ENCODE results near the gene WNT7B. TPM values are rescaled to one million over a fixed set of nuclear protein-coding genes. Genes with fewer than 3 reads are reported as not detected.

Gene WNT7B
- total RNA-seq, 1 experiment from 2014 or later, result not detected

DNA sequence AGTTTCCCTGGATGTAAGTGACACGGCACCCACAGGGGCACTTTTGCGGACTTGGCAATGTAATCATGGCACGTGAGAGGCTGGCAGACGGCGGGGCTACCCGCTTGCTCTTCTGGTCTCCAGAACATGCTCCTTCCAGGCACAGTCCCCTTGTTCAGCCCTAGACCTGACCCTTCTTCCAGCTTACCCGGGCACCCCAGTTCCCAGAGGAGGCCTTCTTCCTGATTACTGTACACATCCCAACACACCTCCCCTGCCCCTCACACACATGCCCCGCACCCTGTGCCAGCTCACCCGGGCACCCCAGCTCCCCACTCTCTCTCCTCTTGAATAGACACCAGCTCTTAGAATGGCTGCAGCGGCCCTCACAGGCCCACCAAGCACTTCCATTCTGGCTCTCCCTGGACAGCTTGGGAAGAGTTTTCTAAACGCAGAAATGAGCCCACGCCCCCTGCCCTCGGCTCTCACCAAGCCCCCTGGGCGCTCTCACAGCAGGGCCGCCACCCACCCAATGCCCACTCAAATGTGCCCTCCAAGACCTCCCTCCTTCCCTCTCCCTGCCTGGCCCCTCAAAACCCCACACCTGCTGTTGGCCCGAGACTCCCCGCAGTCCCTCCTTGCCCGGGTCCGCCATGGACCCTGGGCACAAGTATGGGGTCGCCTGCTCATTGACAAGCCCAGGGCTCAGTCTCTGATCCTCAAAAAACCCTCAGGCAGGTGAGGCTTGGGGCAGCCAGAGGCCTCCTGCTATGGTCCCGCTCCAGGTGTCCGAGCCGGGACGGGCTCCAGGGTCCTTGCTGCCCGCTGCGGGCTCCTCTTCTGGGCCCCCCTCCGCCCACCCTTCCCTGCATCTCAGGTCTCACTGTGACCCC lies 88.5 kb downstream of the WNT7B start:
- CTCF ChIA-PET, result no interaction called here
- no peaks in the 10 kb centered on the region for H3K36me3 ChIP-seq (ENCODE audit: insufficient read depth, low read length, poor library complexity, severe bottlenecking)
- no peak for TF ChIP-seq EZH2 (IDR thresholded peaks at IDR 0.05; ENCODE audit: borderline replicate concordance, low read depth, low read length, poor library complexity, severe bottlenecking)
- TF ChIP-seq, protein P1, sequence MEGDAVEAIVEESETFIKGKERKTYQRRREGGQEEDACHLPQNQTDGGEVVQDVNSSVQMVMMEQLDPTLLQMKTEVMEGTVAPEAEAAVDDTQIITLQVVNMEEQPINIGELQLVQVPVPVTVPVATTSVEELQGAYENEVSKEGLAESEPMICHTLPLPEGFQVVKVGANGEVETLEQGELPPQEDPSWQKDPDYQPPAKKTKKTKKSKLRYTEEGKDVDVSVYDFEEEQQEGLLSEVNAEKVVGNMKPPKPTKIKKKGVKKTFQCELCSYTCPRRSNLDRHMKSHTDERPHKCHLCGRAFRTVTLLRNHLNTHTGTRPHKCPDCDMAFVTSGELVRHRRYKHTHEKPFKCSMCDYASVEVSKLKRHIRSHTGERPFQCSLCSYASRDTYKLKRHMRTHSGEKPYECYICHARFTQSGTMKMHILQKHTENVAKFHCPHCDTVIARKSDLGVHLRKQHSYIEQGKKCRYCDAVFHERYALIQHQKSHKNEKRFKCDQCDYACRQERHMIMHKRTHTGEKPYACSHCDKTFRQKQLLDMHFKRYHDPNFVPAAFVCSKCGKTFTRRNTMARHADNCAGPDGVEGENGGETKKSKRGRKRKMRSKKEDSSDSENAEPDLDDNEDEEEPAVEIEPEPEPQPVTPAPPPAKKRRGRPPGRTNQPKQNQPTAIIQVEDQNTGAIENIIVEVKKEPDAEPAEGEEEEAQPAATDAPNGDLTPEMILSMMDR (conservative IDR thresholded peaks at IDR 0.05; ENCODE audit: low read depth, low read length), result no peak
- H3K9me3 ChIP-seq (ENCODE audit: low read depth, low read length, poor library complexity, severe bottlenecking), result no peaks in the 10 kb centered on the region
- H3K4me3 ChIP-seq (ENCODE audit: low read depth, low read length, poor library complexity, severe bottlenecking), result no peak overlapping the region
- no peaks in the 10 kb centered on the region for H3K4me1 ChIP-seq (ENCODE audit: insufficient read depth, low read length, poor library complexity, severe bottlenecking)
- BruUV-seq (replicated peaks), result no TSS peak
- DNase-seq (ENCODE audit: low spot score), result no peak
- intact Hi-C loops (cut with micrococcal nuclease; ENCODE audit: unreplicated experiment), result no loop called here
- POLR2A ChIA-PET (ENCODE audit: low non-redundant PET), result no interaction called here
- H3K27me3 ChIP-seq (replicated peaks; ENCODE audit: insufficient read depth, low read depth, low read length, poor library complexity), result no peaks in the 10 kb centered on the region
- no peak overlapping the region for H3K27ac ChIP-seq (ENCODE audit: low read depth, low read length, poor library complexity, severe bottlenecking)

DNA sequence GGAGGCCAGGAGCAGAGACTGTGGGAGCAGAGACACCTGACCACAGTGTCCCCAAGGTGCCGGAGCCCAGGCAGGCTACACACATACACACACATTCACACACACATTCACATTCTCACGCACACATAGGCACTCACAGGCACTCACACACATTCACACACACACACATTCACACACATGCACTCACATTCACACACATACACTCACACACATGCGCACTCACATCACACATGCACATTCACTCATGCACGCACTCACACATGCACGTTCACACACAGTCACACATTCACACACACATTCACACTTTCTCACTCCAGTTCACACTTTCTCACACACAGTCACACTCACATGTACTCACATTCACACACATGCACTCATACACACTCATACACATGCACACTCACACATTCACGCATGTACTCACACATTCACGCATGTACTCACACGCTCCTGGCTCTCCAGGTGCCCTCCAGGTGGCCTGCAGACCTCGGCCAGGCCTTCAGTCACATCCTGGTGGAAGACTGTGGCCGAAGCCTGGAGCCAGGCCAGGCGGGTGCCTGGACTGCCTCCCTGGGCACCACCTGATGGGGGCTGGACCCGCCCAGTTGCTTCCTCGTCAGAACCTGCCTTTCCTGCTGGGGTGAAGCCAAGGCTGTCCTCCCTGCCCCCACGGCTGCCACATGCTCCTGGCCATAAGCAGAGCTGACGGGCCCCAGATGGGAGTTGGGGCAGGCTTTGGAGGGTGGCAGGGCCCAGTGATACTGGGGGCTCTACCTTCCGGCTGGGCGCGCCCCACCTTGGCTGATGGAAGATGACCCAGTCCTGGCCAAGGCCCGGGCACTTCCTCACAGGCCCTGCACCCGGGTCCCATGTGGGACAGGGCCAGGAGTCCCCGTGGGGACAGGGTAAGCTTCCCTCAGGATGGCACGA lies 89.5 kb downstream of the WNT7B start:
- H3K27me3 ChIP-seq (replicated peaks; ENCODE audit: insufficient read depth, low read depth, low read length, poor library complexity), result no peaks in the 10 kb centered on the region
- BruUV-seq (replicated peaks), result no TSS peak
- no peak overlapping the region for H3K27ac ChIP-seq (ENCODE audit: low read depth, low read length, poor library complexity, severe bottlenecking)
- no peak for TF ChIP-seq EZH2 (IDR thresholded peaks at IDR 0.05; ENCODE audit: borderline replicate concordance, low read depth, low read length, poor library complexity, severe bottlenecking)
- TF ChIP-seq, protein P1 (conservative IDR thresholded peaks at IDR 0.05; ENCODE audit: low read depth, low read length), result no peak
- ChIA-PET POLR2A (ENCODE audit: low non-redundant PET) (no interaction called here), CTCF (no interaction called here)
- no peaks in the 10 kb centered on the region for H3K4me1 ChIP-seq (ENCODE audit: insufficient read depth, low read length, poor library complexity, severe bottlenecking)
- H3K36me3 ChIP-seq (ENCODE audit: insufficient read depth, low read length, poor library complexity, severe bottlenecking), result no peaks in the 10 kb centered on the region
- intact Hi-C loops (cut with micrococcal nuclease; ENCODE audit: unreplicated experiment), result no loop called here
- no peak overlapping the region for H3K4me3 ChIP-seq (ENCODE audit: low read depth, low read length, poor library complexity, severe bottlenecking)
- H3K9me3 ChIP-seq (ENCODE audit: low read depth, low read length, poor library complexity, severe bottlenecking), result no peaks in the 10 kb centered on the region
- DNase-seq (ENCODE audit: low spot score), result no peak

DNA sequence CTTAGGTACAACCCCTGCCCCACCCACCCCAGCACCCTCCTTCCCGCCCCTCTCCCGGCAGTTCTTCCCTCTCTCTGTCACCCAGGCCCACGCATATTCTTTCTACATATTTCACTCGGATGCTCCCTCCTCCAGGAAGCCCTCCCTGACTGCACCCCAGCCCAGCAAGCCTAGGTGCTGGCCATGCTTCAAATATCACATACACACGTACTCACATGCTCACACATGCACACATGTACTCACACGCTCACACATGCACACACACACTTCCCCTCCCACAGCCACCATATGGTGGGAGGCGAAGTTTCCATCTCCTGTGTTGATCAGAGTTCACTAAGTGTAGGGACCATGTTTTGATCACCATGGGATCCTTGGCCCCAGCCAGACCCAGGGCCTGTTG lies 90.4 kb downstream of the WNT7B start:
- peaks cover under 1% of the 10 kb centered on the region for H3K27me3 ChIP-seq (replicated peaks; ENCODE audit: insufficient read depth, low read depth, low read length, poor library complexity)
- TF ChIP-seq, protein P1 (conservative IDR thresholded peaks at IDR 0.05; ENCODE audit: low read depth, low read length), result no peak
- no peak for TF ChIP-seq EZH2 (IDR thresholded peaks at IDR 0.05; ENCODE audit: borderline replicate concordance, low read depth, low read length, poor library complexity, severe bottlenecking)
- H3K4me3 ChIP-seq (ENCODE audit: low read depth, low read length, poor library complexity, severe bottlenecking), result no peak overlapping the region
- BruUV-seq (replicated peaks), result no TSS peak
- intact Hi-C loops (cut with micrococcal nuclease; ENCODE audit: unreplicated experiment), result no loop called here
- DNase-seq (ENCODE audit: low spot score), result no peak
- H3K36me3 ChIP-seq (ENCODE audit: insufficient read depth, low read length, poor library complexity, severe bottlenecking), result no peaks in the 10 kb centered on the region
- ChIA-PET CTCF (no interaction called here), POLR2A (ENCODE audit: low non-redundant PET) (no interaction called here)
- no peaks in the 10 kb centered on the region for H3K4me1 ChIP-seq (ENCODE audit: insufficient read depth, low read length, poor library complexity, severe bottlenecking)
- H3K9me3 ChIP-seq (ENCODE audit: low read depth, low read length, poor library complexity, severe bottlenecking), result no peaks in the 10 kb centered on the region
- no peak overlapping the region for H3K27ac ChIP-seq (ENCODE audit: low read depth, low read length, poor library complexity, severe bottlenecking)
